ENCODE measurements around the gene ALK. TPM values are rescaled to one million over a fixed set of nuclear protein-coding genes. Genes with fewer than 3 reads are reported as not detected.

The ALK gene
- total RNA-seq, 3 donors from 2014 or later, result 0.07 to 2.4 (median 0.09) TPM

DNA sequence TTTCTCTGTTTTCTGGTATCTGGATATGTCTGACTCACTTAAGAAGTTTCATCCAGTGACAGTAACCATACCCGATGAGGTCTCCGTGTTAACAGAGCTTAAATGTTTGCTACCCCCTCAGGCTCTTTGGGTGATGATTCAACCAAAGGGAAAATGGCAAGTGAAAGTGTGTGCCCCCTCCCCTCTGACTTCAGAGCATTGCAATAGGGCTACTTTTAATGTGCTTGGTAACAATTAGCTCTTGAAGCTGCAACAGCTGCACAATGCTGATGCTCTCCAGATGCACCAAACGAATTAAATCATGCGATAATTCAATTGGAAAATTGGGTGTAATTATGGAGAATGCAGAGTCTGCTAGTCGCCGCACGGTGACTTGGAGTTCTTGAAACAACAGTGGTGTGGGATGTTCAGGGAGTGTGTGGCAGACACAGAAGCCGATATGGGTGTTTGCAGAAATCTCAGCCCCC lies 270.7 kb downstream of the ALK start:
- ATAC-seq (no peak), DNase-seq (no peak)
- no peak overlapping the region for H3K4me3 ChIP-seq
- intact Hi-C loops (cut with DNase I, micrococcal nuclease), result loop anchor here in 1 of 2 donors (10.0 kb wide), 1 partner anchor 1824 kb away; no protein-coding TSS in a partner anchor
- H3K4me1 ChIP-seq (ENCODE audit: low read depth), result no peaks in the 10 kb centered on the region
- no peaks in the 10 kb centered on the region for H3K9me3 ChIP-seq
- TF ChIP-seq CTCF (IDR thresholded peaks at IDR 0.05), result no peak
- no peaks in the 10 kb centered on the region for H3K36me3 ChIP-seq (ENCODE audit: low read depth)

GRCh38 chr2:29644949-29645348 lies 276.4 kb downstream of the ALK start:
- H3K9me3 ChIP-seq, result no peaks in the 10 kb centered on the region
- intact Hi-C loops (cut with DNase I, micrococcal nuclease), result no loop called here
- no peak for DNase-seq

DNA sequence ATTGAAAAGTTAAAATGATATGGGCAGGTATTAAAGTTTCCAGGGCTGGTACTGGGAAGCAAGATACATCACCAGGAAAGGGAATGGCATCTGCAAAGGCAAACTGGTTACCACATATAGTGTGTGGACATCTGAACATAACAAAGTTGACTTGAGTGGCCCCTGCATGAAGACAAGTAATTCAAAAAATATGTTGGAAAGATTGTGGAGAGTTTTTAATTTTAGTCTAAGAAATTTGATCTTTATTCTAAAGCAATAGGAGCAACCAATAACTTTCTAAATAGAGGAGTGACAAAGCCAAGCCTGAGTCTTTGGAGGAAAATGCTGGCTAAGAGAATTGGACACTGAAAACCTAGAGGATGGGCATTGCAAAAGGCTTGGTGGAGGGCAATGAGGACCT lies 278.2 kb downstream of the ALK start:
- Histone ChIP-seq H3K36me3 (ENCODE audit: low read depth) (no peaks in the 10 kb centered on the region), H3K4me3 (no peak overlapping the region), H3K9me3 (no peaks in the 10 kb centered on the region), H3K4me1 (ENCODE audit: low read depth) (no peaks in the 10 kb centered on the region)
- ATAC-seq, result no peak
- DNase-seq, result no peak
- no peak for TF ChIP-seq CTCF (IDR thresholded peaks at IDR 0.05)
- intact Hi-C loops (cut with DNase I, micrococcal nuclease), result no loop called here

More at GRCh38 chr2:29644949-29645348, 276.4 kb downstream of the ALK start:
- H3K36me3 ChIP-seq (ENCODE audit: low read depth), result no peaks in the 10 kb centered on the region
- H3K4me3 ChIP-seq, result no peak overlapping the region
- no peaks in the 10 kb centered on the region for H3K4me1 ChIP-seq (ENCODE audit: low read depth)
- TF ChIP-seq CTCF (IDR thresholded peaks at IDR 0.05), result no peak
- ATAC-seq, result no peak

DNA sequence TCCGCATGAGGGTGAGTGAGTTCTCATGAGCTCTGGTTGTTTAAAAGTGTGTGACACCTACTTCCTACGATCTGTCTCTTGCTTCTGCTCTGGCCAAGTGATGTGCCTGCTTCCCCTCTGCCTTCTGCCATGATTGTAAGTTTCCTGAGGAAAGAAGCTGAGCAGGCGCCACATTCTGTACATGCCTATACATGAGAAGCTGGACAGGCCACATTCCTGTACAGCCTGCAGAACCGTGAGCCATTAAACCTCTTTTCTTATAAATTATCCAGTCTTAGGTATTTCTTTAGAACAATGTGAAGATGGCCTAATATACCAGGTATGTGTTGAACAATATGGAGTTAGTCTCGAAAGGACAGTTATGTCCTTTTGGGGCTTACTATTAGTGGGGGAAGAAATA lies 281.0 kb downstream of the ALK start:
- intact Hi-C loops (cut with DNase I, micrococcal nuclease), result no loop called here
- no peak for DNase-seq
- no peak overlapping the region for H3K4me3 ChIP-seq
- ATAC-seq, result no peak
- no peaks in the 10 kb centered on the region for H3K4me1 ChIP-seq (ENCODE audit: low read depth)
- H3K36me3 ChIP-seq (ENCODE audit: low read depth), result no peaks in the 10 kb centered on the region
- TF ChIP-seq CTCF (IDR thresholded peaks at IDR 0.05), result no peak
- H3K9me3 ChIP-seq, result no peaks in the 10 kb centered on the region

DNA sequence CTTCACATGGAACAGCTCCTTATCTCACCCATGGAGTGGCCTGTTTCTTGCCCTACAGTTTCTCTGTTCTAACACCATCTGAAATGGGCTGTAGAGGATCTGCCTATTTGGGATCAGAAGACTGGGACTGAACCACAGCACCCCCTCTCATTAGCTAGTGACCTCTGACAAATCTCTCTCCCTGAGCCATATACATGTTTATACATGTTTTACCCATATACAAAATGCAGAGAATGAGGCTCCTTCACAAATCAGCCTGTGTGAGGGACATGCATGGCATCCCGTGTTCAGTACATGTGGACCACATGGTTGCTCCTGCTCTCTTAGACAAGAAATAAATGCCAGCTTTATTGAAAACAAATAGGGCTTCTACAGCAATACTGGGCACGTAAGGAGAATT lies 282.7 kb downstream of the ALK start:
- DNase-seq (no peak), ATAC-seq (no peak)
- Histone ChIP-seq H3K36me3 (ENCODE audit: low read depth) (no peaks in the 10 kb centered on the region), H3K4me1 (ENCODE audit: low read depth) (no peaks in the 10 kb centered on the region), H3K9me3 (no peaks in the 10 kb centered on the region), H3K4me3 (no peak overlapping the region)
- no peak for TF ChIP-seq CTCF (IDR thresholded peaks at IDR 0.05)
- intact Hi-C loops (cut with DNase I, micrococcal nuclease), result no loop called here

DNA sequence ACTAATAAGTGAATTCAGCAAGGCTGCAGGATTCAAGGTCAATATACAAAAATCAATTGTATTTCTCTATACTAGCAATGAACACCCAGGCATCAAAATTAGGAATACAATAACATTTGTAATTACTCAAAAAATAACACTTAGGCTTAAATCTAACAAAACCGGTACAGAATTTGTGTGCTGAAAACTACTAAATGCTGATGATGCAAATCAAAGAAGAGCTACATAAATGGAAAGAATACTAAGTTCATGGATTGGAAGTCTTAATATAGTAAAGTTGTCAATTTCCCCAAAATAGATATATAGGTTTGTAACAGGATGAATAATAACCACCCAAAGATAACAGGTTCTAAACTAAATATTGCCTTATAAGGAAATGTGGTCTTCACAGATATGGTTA lies 286.5 kb downstream of the ALK start:
- no peaks in the 10 kb centered on the region for H3K9me3 ChIP-seq
- intact Hi-C loops (cut with DNase I, micrococcal nuclease), result no loop called here
- ATAC-seq, result no peak
- no peaks in the 10 kb centered on the region for H3K36me3 ChIP-seq (ENCODE audit: low read depth)
- H3K4me3 ChIP-seq, result no peak overlapping the region
- H3K4me1 ChIP-seq (ENCODE audit: low read depth), result no peaks in the 10 kb centered on the region
- no peak for TF ChIP-seq CTCF (IDR thresholded peaks at IDR 0.05)
- no peak for DNase-seq

All from mucosa of descending colon (tissue), 3 donors.